Left colon (tissue), 2 donors: ENCODE data around the gene ACOX3. TPM values are rescaled to one million over a fixed set of nuclear protein-coding genes. Genes with fewer than 3 reads are reported as not detected.

Experiments used
- ATAC-seq: fragments of 200-7000 bp; cut with Tn5 transposase; one replicate; pipeline ENCODE4 v1.9.1; 2020; ENCODE audit warnings: mild to moderate bottlenecking, moderate library complexity
- DNase-seq, 2 donors: peaks; one replicate each; pipeline ENCODE4 v3.0.0-alpha.2; 2020
- intact Hi-C, 2 donors: fragments of 100-400 bp; cut with DNase I in 1 of 2; cut with micrococcal nuclease in 1 of 2; formaldehyde crosslinking; loops; one replicate each; pipeline versions ENCODE4 v1.11.2 to v1.14.0; 2022; cut with DNase I, micrococcal nuclease
- total RNA-seq, 2 donors: library from RNA; stranded (reverse); fragmentation: NEBNext Ultra II Directional; extraction: Animal tissue kit (Norgen Biotek cat#: 25700); gene quantifications; one replicate each; pipeline ENCODE4 v1.2.1, GENCODE V29; 2021
- donor health status: DM: no; HTN: no; CAD: no.
- donor health status: DM: yes; HTN: yes; CAD: no.

The ACOX3 gene
- total RNA-seq, 2 donors from 2014 or later: 25.9 to 29.7 TPM

GRCh38 chr4:8370106-8370787, 70.3 kb downstream of the ACOX3 start:
- ATAC-seq (no peak), DNase-seq (no peak)
- intact Hi-C loops: no loop called here

DNA sequence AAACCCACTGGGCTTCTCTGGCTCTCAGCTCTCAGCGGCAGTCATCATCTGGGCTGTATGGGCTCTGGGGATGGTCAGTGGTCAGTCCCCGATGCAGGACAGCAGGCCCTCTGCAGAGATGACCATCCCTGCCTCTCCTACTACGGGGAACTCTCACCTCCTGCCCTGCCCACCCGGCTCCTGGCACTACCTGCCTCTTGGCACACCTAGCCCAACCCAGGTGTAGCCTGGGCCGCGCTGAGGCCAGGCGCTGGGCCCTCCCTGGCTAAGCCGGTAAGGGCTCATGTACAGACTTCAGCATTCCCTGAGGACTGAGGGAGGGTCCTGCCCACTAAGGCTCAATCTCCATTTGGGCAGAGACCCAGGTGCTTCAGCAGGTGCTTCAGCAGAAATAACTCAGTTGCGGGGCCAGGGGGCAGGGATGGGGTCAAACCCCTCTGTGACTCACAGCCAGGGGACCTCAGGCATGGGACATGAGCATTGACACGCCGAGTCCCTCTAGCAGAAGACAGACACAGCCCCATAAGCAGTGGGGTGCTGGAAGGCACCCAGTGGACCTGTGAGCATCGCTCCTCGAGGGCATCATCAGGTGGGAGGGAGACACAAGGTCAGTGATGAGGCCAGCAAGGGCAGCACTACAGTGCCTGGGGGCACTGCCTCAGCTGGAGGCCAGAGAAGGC, 71.0 kb downstream of the ACOX3 start:
- intact Hi-C loops: no loop called here
- no peak for ATAC-seq

GRCh38 chr4:8368998-8369397, 71.5 kb downstream of the ACOX3 start:
- DNase-seq (no peak), ATAC-seq (no peak)
- intact Hi-C loops: no loop called here

More for the DNA sequence above, 71.0 kb downstream of the ACOX3 start:
- DNase-seq: no peak

DNA sequence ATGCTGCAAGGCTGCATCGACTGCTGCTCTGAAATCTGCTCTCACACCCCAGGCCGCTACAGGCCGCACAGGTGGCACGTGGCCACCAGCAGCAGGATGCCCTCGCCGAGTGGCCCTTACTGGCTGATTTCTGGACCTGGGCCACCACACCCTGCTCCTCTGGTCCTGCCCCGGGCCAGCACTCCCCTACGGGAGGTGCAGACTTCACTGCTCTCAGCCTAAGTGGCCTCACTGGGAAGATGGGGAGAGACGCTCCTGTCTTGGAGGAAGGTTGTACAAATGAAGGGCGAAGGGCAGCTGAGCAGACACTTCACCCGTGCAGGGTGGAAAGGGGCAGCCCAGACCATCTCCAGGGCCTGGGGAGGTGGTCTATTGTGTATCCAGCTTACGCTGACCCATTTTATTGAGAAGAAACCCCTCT, 72.5 kb downstream of the ACOX3 start:
- intact Hi-C loops: no loop called here
- ATAC-seq (no peak), DNase-seq (no peak)

GRCh38 chr4:8366601-8367000, 73.9 kb downstream of the ACOX3 start:
- intact Hi-C loops: no loop called here
- no peak for ATAC-seq
- no peak for DNase-seq

GRCh38 chr4:8365951-8366350, 74.6 kb downstream of the ACOX3 start:
- no peak for DNase-seq
- no peak for ATAC-seq
- intact Hi-C loops: no loop called here

- intact Hi-C loops: no loop called here
- no peak for DNase-seq
- no peak for ATAC-seq
Observed at GRCh38 chr4:8365353-8365752, 75.2 kb downstream of the ACOX3 start.

- intact Hi-C loops: no loop called here
- no peak for DNase-seq
- no peak for ATAC-seq
Observed at GRCh38 chr4:8364848-8365350, 75.6 kb downstream of the ACOX3 start.

GRCh38 chr4:8364141-8364540, 76.4 kb downstream of the ACOX3 start:
- ATAC-seq (no peak), DNase-seq (no peak)
- intact Hi-C loops: no loop called here

GRCh38 chr4:8362483-8362882, 78.0 kb downstream of the ACOX3 start:
- DNase-seq (no peak), ATAC-seq (no peak)
- intact Hi-C loops: no loop called here

DNA sequence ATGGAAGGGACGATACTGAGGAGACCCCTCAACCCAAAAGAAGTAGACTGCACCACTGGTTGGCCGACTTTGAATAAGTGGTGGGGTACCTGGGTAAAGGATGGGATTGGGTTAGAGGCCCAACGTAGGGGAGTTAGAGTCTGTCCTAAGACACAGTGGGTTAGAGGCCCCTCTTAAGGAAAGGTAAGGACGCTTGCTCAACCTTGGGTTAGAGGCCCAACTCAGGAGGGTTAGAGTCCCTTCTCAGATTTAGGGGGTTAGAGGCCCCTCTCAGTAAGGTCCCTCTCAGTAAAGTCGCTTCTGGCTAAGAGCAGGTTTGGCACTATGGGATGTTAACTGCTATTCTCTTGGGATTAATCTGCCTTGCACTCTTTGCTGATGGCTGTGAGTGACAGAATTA, 81.3 kb downstream of the ACOX3 start:
- no peak for DNase-seq
- no peak for ATAC-seq
- intact Hi-C loops: no loop called here

- ATAC-seq: no peak
- intact Hi-C loops: no loop called here
- no peak for DNase-seq
Observed at GRCh38 chr4:8356856-8357255, 83.7 kb downstream of the ACOX3 start.

DNA sequence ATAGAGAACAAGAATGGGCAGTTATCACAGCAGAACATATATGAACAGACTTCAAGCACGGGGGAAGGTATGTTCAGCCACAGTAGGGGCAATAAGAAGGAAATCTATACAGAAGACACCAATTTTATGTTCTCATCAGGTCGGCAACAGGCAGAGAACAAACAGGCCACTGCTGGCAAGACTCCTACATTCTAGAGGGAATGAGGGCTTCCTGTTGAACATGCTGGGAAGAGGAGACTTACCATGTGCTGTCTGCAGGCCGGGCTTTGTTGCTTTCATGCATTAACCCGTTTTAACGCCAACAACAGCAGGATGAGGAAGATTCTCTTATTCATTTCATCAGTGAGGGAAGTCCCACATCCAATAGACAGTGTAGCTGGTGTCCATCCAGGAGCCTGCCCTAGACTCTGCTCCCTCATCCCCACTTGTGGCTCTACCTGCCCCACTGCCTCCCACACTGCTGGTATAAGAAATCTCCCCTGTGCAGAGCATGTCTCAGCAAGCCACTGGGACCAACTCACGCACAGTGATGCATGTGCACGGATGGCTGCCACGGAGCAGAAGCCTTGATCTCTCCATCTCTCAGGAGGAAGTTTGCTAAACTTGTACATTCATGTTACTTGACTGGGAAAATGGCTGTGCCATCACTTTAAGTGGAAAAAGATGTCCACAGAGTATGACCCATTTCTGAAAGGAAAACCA, 84.5 kb downstream of the ACOX3 start:
- ATAC-seq: no peak
- intact Hi-C loops: no loop called here
- no peak for DNase-seq

DNA sequence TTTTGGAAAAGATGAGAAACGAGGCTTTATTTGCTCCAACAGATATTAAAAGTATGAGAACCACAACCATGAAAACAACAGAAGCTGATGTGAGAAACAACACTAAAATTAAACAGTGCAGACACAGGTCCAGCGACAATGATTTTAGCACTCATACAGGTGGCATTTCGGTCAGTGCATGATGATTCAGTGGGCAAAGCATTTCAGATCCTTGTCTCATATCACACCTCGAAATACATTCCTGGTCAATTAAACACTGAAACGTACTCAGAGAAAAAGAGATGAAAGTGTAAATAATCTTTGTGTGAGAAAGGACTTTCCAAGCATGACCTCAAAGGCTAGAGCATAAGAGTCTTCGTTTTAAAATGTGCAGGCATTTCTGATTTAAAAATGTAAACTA, 85.2 kb downstream of the ACOX3 start:
- intact Hi-C loops: no loop called here
- ATAC-seq (no peak), DNase-seq (no peak)

DNA sequence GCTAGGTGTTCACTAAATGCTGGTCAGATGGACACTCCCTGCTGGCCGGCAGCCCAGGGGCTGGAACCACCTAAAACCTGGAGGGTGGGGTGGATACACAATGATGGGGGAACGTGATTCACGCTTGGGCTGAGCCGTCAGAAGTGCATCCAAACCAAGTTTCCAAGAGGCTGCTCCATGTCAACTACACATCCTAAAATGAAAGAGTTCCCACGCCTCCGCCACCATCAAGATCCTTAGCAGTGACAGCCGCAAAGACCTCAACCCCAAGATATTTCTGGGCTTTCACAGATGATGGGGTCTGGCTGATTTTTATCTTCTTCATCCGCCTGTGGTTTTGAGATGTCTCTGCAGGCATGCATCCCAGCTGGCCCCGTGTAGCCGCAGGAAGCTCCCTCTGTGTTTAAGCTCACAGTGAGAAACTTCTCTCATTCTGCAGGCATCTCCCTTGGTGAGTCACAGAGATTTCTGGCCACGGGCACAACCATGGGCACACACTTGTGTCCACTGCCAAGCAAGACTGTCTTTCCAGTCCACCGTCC, 86.5 kb downstream of the ACOX3 start:
- intact Hi-C loops: no loop called here
- no peak for ATAC-seq
- no peak for DNase-seq

GRCh38 chr4:8353158-8353669, 87.3 kb downstream of the ACOX3 start:
- ATAC-seq (no peak), DNase-seq (no peak)
- intact Hi-C loops: no loop called here

GRCh38 chr4:8352368-8353157, 88.0 kb downstream of the ACOX3 start:
- ATAC-seq (no peak), DNase-seq (no peak)
- intact Hi-C loops: no loop called here

GRCh38 chr4:8351931-8352367, 88.6 kb downstream of the ACOX3 start:
- intact Hi-C loops: no loop called here
- ATAC-seq: no peak
- DNase-seq: no peak
